SU-DHL-6 (cell line): ENCODE measurements around the gene SEC11C.

Source experiments
- CTCF ChIP-seq: fragments of 200-600 bp; sonication (generic); IDR thresholded peaks from one replicate; pipeline ENCODE4 v1.5.1; 2017; ENCODE audit warnings: antibody characterized with exemption, mild to moderate bottlenecking, low read length, moderate library complexity; ENCODE audit not compliant: insufficient read depth, poor library complexity, severe bottlenecking
- EZH2phosphoT487 ChIP-seq: fragments of 200-600 bp; sonication (generic), shearing (Covaris generic); conservative IDR thresholded peaks from 2 replicates; pipeline ENCODE4 v1.6.1; 2018; ENCODE audit warnings: mild to moderate bottlenecking, antibody characterized with exemption, low read length, moderate library complexity, mixed read lengths

DNA sequence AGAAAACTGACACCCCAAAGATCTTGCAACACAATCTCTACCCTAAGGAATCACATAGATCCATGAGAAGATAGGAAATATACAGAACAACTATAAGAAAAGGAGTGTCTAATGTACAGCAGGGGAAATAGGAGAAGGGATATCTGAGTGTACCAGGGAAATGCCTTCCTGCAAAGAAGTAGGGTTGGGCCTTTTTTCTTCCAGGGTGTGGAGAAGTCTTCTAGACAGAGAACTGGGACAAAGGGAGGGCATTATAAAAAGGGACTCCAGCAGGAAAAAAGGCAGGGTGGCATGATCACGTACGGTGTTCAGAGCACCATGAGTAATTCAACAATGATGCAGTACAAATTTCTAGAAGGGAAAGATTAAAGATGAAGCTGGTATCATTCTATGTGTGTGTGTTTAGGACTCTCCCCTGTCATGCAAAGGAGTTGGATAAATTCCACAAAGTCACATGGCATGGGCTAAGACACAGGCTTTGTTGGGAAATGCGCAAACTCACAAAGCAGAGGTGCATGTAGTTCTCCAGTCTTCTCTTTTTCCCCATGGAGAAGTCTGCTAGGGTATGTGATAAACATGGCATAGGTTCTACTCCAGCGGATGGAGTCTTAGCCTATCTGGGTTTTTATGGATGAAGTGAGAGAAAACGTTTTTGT lies 6.7 kb upstream of the SEC11C start:
- TF ChIP-seq CTCF (no peak), EZH2phosphoT487 (no peak)
